DND-41 (cell line): ENCODE data around the gene PRKAG2.
A peak's percentile ranks its signal among the peaks of the same experiment; 100 is the strongest.

Source experiments
- ATAC-seq: fragments of 200-7000 bp; cut with Tn5 transposase; 3 replicates; pipeline ENCODE4 v1.9.1; 2021; ENCODE audit warnings: low read depth; ENCODE audit not compliant: insufficient read depth
- DNase-seq: peaks from one replicate; pipeline ENCODE4 v3.0.0-alpha.2; 2020
- H2AFZ ChIP-seq: 2 replicates; pipeline ENCODE4 v1.6.0; 2012; ENCODE audit warnings: low read depth, low read length
- H3K27ac ChIP-seq: 2 replicates; pipeline ENCODE4 v1.5.1; 2012; ENCODE audit warnings: low read length, inconsistent platforms
- H3K27me3 ChIP-seq: fragments of 200-600 bp; sonication (generic); 2 replicates; pipeline ENCODE4 v1.6.0; 2012; ENCODE audit warnings: low read length, mild to moderate bottlenecking, inconsistent platforms; ENCODE audit not compliant: insufficient read depth, poor library complexity
- H3K36me3 ChIP-seq: 2 replicates; pipeline ENCODE4 v1.5.1; 2012; ENCODE audit warnings: low read length, inconsistent platforms; ENCODE audit not compliant: insufficient read depth
- H3K4me1 ChIP-seq: 2 replicates; pipeline ENCODE4 v1.5.1; 2012; ENCODE audit warnings: mild to moderate bottlenecking, low read length; ENCODE audit not compliant: insufficient read depth
- H3K4me2 ChIP-seq: 2 replicates; pipeline ENCODE4 v1.6.0; 2012; ENCODE audit warnings: mild to moderate bottlenecking, moderate library complexity, low read length, inconsistent platforms; ENCODE audit not compliant: insufficient read depth
- H3K4me3 ChIP-seq, 2 experiments: fragments of 200-600 bp in 1 of 2; shearing (Covaris generic) in 1 of 2; 2 replicates each; pipeline ENCODE4 v1.5.1; 2012 to 2016; ENCODE audit warnings: inconsistent platforms in 2 of 2, low read length in 2 of 2, mild to moderate bottlenecking in 2 of 2, low read depth in 1 of 2, moderate library complexity in 1 of 2
- H3K79me2 ChIP-seq: 2 replicates; pipeline ENCODE4 v1.6.0; 2012; ENCODE audit warnings: low read length, inconsistent platforms; ENCODE audit not compliant: insufficient read depth
- H3K9ac ChIP-seq: 2 replicates; pipeline ENCODE4 v1.6.0; 2012; ENCODE audit warnings: low read depth, mild to moderate bottlenecking, inconsistent platforms, low read length, moderate library complexity
- H3K9me3 ChIP-seq: 2 replicates; pipeline ENCODE4 v1.5.1; 2012; ENCODE audit warnings: low read length, moderate library complexity, mild to moderate bottlenecking, inconsistent platforms; ENCODE audit not compliant: insufficient read depth, severe bottlenecking
- H4K20me1 ChIP-seq: 2 replicates; pipeline ENCODE4 v1.6.0; 2012; ENCODE audit warnings: low read length; ENCODE audit not compliant: insufficient read depth
- CTCF ChIP-seq: IDR thresholded peaks from 2 replicates; pipeline ENCODE4 v1.5.1; 2012; ENCODE audit warnings: borderline replicate concordance, low read length, moderate library complexity, mild to moderate bottlenecking; ENCODE audit not compliant: poor library complexity, severe bottlenecking; ENCODE audit errors: extremely low read depth
- EZH2 ChIP-seq: IDR thresholded peaks from 3 replicates; pipeline ENCODE4 v1.6.1; 2012; ENCODE audit warnings: borderline replicate concordance, low read depth, mild to moderate bottlenecking, moderate library complexity, low read length, inconsistent platforms; ENCODE audit not compliant: severe bottlenecking

The PRKAG2 gene

GRCh38 chr7:151774951-151775350 lies 102.0 kb downstream of the PRKAG2 start:
- Histone ChIP-seq H3K9me3 (peaks cover 3% of the 10 kb centered on the region), H2AFZ (no peak overlapping the region), H4K20me1 (no peaks in the 10 kb centered on the region), H3K27ac (no peak overlapping the region), H3K4me2 (no peak overlapping the region), H3K27me3 (peaks cover 5% of the 10 kb centered on the region), H3K9ac (no peak overlapping the region), H3K4me3 (no peak overlapping the region), H3K4me1 (peaks cover 3% of the 10 kb centered on the region), H3K79me2 (no peaks in the 10 kb centered on the region), H3K36me3 (no peaks in the 10 kb centered on the region)
- ATAC-seq (no peak), DNase-seq (no peak)
- TF ChIP-seq EZH2 (no peak), CTCF (no peak)

- DNase-seq (no peak), ATAC-seq (no peak)
- Histone ChIP-seq H3K4me1 (peaks cover 13% of the 10 kb centered on the region), H2AFZ (no peak overlapping the region), H4K20me1 (no peaks in the 10 kb centered on the region), H3K9ac (no peak overlapping the region), H3K4me3 (no peak overlapping the region), H3K27ac (no peak overlapping the region), H3K9me3 (peaks cover 3% of the 10 kb centered on the region), H3K79me2 (no peaks in the 10 kb centered on the region), H3K27me3 (peaks cover 3% of the 10 kb centered on the region), H3K4me2 (no peak overlapping the region), H3K36me3 (no peaks in the 10 kb centered on the region)
- TF ChIP-seq EZH2 = no peak
- no peak for TF ChIP-seq CTCF
Observed at GRCh38 chr7:151773797-151774196, 103.1 kb downstream of the PRKAG2 start.

GRCh38 chr7:151770232-151770631 lies 106.7 kb downstream of the PRKAG2 start:
- no peak for DNase-seq
- no peak for ATAC-seq
- peak overlapping the region; percentile 58; the same call in 1 of the 2 replicates for H3K4me2 ChIP-seq
- H2AFZ ChIP-seq = no peak overlapping the region
- peaks cover 27% of the 10 kb centered on the region for H3K4me1 ChIP-seq
- 0 out of 2 replicates have a peak overlapping the region, but pooled peaks have one; percentile 47 for H3K9ac ChIP-seq
- 0 out of 2 replicates have a peak overlapping the region, but pooled peaks have one; percentile 81 for H3K27ac ChIP-seq
- no peaks in the 10 kb centered on the region for H4K20me1 ChIP-seq
- no peaks in the 10 kb centered on the region for H3K36me3 ChIP-seq
- peaks cover 3% of the 10 kb centered on the region for H3K27me3 ChIP-seq
- H3K79me2 ChIP-seq = no peaks in the 10 kb centered on the region
- TF ChIP-seq CTCF (no peak), EZH2 (no peak)
- no peaks in the 10 kb centered on the region for H3K9me3 ChIP-seq
- H3K4me3 ChIP-seq = no peak overlapping the region

GRCh38 chr7:151769188-151769821 lies 107.6 kb downstream of the PRKAG2 start:
- TF ChIP-seq EZH2 = no peak
- peak; percentile 11 for TF ChIP-seq CTCF
- Histone ChIP-seq H3K27ac (peak overlapping the region; percentile 81), H3K27me3 (peaks cover 3% of the 10 kb centered on the region)

More at GRCh38 chr7:151769188-151769821, 107.6 kb downstream of the PRKAG2 start:
- H3K4me2 ChIP-seq = peak overlapping the region; percentile 58
- ATAC-seq = peak; percentile 98
- peak overlapping the region; percentile 47 for H3K9ac ChIP-seq
- H3K4me3 ChIP-seq = peak overlapping the region in 1 of 2 experiments; percentile 43; a peak in 2 of 4 replicates
- H2AFZ ChIP-seq = peak overlapping the region; percentile 49
- no peaks in the 10 kb centered on the region for H3K79me2 ChIP-seq
- peaks cover 27% of the 10 kb centered on the region for H3K4me1 ChIP-seq
- no peaks in the 10 kb centered on the region for H4K20me1 ChIP-seq
- peak; percentile 86 for DNase-seq
- H3K9me3 ChIP-seq = no peaks in the 10 kb centered on the region
- no peaks in the 10 kb centered on the region for H3K36me3 ChIP-seq
